GM23248 (cell line): ENCODE results near the gene LY86. TPM values are rescaled to one million over a fixed set of nuclear protein-coding genes. Genes with fewer than 3 reads are reported as not detected.
"Not testable (repeated sequence)": the region's sequence is repeated elsewhere in the genome, so short reads cannot be mapped to it uniquely, and the experiment has no call there.

Experiments used
- DNase-seq: peaks from one replicate; pipeline ENCODE4 v3.0.0-alpha.2; 2015
- H2AFZ ChIP-seq: fragments of 200-600 bp; sonication (generic); 2 replicates; pipeline ENCODE4 v1.6.1; 2016; ENCODE audit warnings: antibody characterized with exemption
- H3F3A ChIP-seq: fragments of 200-600 bp; sonication (generic); 2 replicates; pipeline ENCODE4 v1.6.1; 2016; ENCODE audit warnings: mild to moderate bottlenecking, antibody characterized with exemption, mixed run types; ENCODE audit not compliant: insufficient read depth
- H3K27ac ChIP-seq: fragments of 200-600 bp; sonication (generic); 2 replicates; pipeline ENCODE4 v1.5.1; 2016; ENCODE audit warnings: mild to moderate bottlenecking
- H3K27me3 ChIP-seq: fragments of 200-600 bp; sonication (generic); replicated peaks from 2 replicates; pipeline ENCODE4 v1.6.1; 2016; ENCODE audit warnings: mild to moderate bottlenecking; ENCODE audit not compliant: insufficient read depth
- H3K36me3 ChIP-seq: fragments of 200-600 bp; sonication (generic); 2 replicates; pipeline ENCODE4 v1.6.1; 2016; ENCODE audit warnings: low read depth, mild to moderate bottlenecking
- H3K4me1 ChIP-seq: fragments of 200-600 bp; sonication (generic); 2 replicates; pipeline ENCODE4 v1.6.1; 2016; ENCODE audit warnings: mild to moderate bottlenecking; ENCODE audit not compliant: insufficient read depth
- H3K4me2 ChIP-seq: fragments of 200-600 bp; sonication (generic); one replicate; pipeline ENCODE4 v1.6.1; 2016; ENCODE audit warnings: mild to moderate bottlenecking; ENCODE audit not compliant: unreplicated experiment
- H3K4me3 ChIP-seq: fragments of 200-600 bp; sonication (generic); 2 replicates; pipeline ENCODE4 v1.5.1; 2016; ENCODE audit warnings: mild to moderate bottlenecking
- H3K79me2 ChIP-seq: fragments of 200-600 bp; sonication (generic); 2 replicates; pipeline ENCODE4 v1.6.1; 2016; ENCODE audit warnings: mild to moderate bottlenecking; ENCODE audit not compliant: insufficient read depth
- H3K9ac ChIP-seq: fragments of 200-600 bp; sonication (generic); 2 replicates; pipeline ENCODE4 v1.6.1; 2016; ENCODE audit warnings: mild to moderate bottlenecking
- H3K9me2 ChIP-seq: fragments of 200-600 bp; sonication (generic); 2 replicates; pipeline ENCODE4 v1.6.1; 2016; ENCODE audit warnings: mixed run types, mild to moderate bottlenecking, moderate library complexity; ENCODE audit not compliant: insufficient read depth
- H3K9me3 ChIP-seq: fragments of 200-600 bp; sonication (generic); one replicate; pipeline ENCODE4 v1.6.1; 2017; ENCODE audit warnings: low read depth
- H4K20me1 ChIP-seq: fragments of 200-600 bp; sonication (generic); 2 replicates; pipeline ENCODE4 v1.6.0; 2016; ENCODE audit not compliant: insufficient read depth
- EZH2 ChIP-seq: fragments of 200-600 bp; sonication (generic); IDR thresholded peaks from 2 replicates; pipeline ENCODE4 v1.6.1; 2018; ENCODE audit warnings: antibody characterized with exemption, mild to moderate bottlenecking; ENCODE audit not compliant: insufficient read depth, poor library complexity, severe bottlenecking
- EZH2phosphoT487 ChIP-seq: fragments of 200-600 bp; sonication (generic); IDR thresholded peaks from 2 replicates; pipeline ENCODE4 v1.6.1; 2018; ENCODE audit warnings: antibody characterized with exemption, moderate library complexity, mild to moderate bottlenecking, low read depth; ENCODE audit not compliant: insufficient read depth
- WGBS, 2 experiments: methylation state at CpG; one replicate each; pipeline ENCODE4 v1.1.6; 2015 to 2017; ENCODE audit warnings: low lambda C conversion rate in 2 of 2, low coverage in 1 of 2; ENCODE audit errors: missing lambda C conversion rate in 2 of 2; 5-methylcytosine and 5-hydroxymethylcytosine counted together
- in situ Hi-C: fragments of 300-500 bp; cut with MboI; formaldehyde crosslinking; loops from 2 replicates; pipeline ENCODE4 v1.15.0; 2020
- polyA plus RNA-seq: library from polyadenylated mRNA; unstranded; fragments of >200 nt; fragmentation: Nextera tagmentation; extraction: Ambion mirVana; gene quantifications from 2 replicates; pipeline ENCODE4 v1.2.1, GENCODE V29; 2016
- total RNA-seq: library from RNA; depleted of rRNA; stranded (reverse); fragments of >200 nt; shearing (Covaris generic); gene quantifications from 2 replicates; pipeline ENCODE4 v1.2.3, GENCODE V29; 2014

LY86 gene
- total and polyA plus RNA-seq, 2 experiments from 2014 or later: not detected

DNA sequence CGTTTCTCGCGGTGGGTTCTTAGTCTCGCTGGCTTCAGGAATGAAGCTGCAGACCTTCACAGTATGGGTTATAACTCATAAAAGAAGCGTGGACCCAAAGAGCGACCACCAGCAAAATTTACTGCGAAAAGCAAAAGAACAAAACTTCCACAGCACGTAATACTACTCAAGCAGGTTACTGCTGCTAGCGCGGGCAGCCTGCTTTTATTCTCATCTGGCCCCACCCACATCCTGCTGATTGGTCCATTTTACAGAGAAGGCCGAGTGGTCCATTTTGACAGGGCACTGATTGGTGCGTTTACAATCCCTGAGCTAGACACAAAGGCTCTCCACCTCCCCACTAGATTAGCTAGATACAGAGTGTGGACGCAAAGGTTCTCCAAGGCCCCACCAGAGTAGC is 17.4 kb downstream of the LY86 start:
- H3K79me2 ChIP-seq: no peaks in the 10 kb centered on the region
- H3F3A ChIP-seq: no peaks in the 10 kb centered on the region
- H3K9me3 ChIP-seq: no peaks in the 10 kb centered on the region
- no peak overlapping the region for H3K4me3 ChIP-seq
- H3K36me3 ChIP-seq: no peaks in the 10 kb centered on the region
- WGBS, 2 experiments: 69 to 73% methylated on average over 12 to 13 of the region's 13 CpGs
- no peaks in the 10 kb centered on the region for H3K9me2 ChIP-seq
- H4K20me1 ChIP-seq: no peaks in the 10 kb centered on the region
- H3K9ac ChIP-seq: no peak overlapping the region
- H3K4me2 ChIP-seq: no peak overlapping the region
- no peaks in the 10 kb centered on the region for H3K4me1 ChIP-seq
- in situ Hi-C loops: no loop called here
- no peak for DNase-seq
- TF ChIP-seq EZH2phosphoT487: no peak
- TF ChIP-seq EZH2: no peak
- no peak overlapping the region for H2AFZ ChIP-seq
- H3K27ac ChIP-seq: no peak overlapping the region
- no peaks in the 10 kb centered on the region for H3K27me3 ChIP-seq

- H3K36me3 ChIP-seq, H3K4me3 ChIP-seq, H3K4me1 ChIP-seq, H3K79me2 ChIP-seq, H2AFZ ChIP-seq, DNase-seq, in situ Hi-C loops, H3K27me3 ChIP-seq, H3K9me3 ChIP-seq, H3K9me2 ChIP-seq, H3K9ac ChIP-seq, H3K27ac ChIP-seq, H3F3A ChIP-seq, H4K20me1 ChIP-seq, H3K4me2 ChIP-seq: not testable (repeated sequence)
- 80 to 84% methylated on average over 24 to 43 of the region's 47 CpGs for WGBS, 2 experiments
Measured at GRCh38 chr6:6606391-6607030, 18.0 kb downstream of the LY86 start.

- TF ChIP-seq EZH2 (no peak), EZH2phosphoT487 (no peak)
- no peak overlapping the region for H2AFZ ChIP-seq
- H3K9me3 ChIP-seq: no peaks in the 10 kb centered on the region
- in situ Hi-C loops: no loop called here
- 36 to 47% methylated on average over 2 of the region's 2 CpGs for WGBS, 2 experiments
- H3F3A ChIP-seq: no peaks in the 10 kb centered on the region
- no peak overlapping the region for H3K4me2 ChIP-seq
- no peaks in the 10 kb centered on the region for H3K36me3 ChIP-seq
- no peak overlapping the region for H3K27ac ChIP-seq
- no peaks in the 10 kb centered on the region for H3K9me2 ChIP-seq
- H3K9ac ChIP-seq: no peak overlapping the region
- no peaks in the 10 kb centered on the region for H4K20me1 ChIP-seq
- no peaks in the 10 kb centered on the region for H3K79me2 ChIP-seq
- no peaks in the 10 kb centered on the region for H3K4me1 ChIP-seq
- H3K27me3 ChIP-seq: 0 out of 2 replicates have a peak, but pooled peaks cover 2% of the 10 kb centered on the region
- no peak overlapping the region for H3K4me3 ChIP-seq
- no peak for DNase-seq
Measured at GRCh38 chr6:6609450-6609849, 20.9 kb downstream of the LY86 start.

DNA sequence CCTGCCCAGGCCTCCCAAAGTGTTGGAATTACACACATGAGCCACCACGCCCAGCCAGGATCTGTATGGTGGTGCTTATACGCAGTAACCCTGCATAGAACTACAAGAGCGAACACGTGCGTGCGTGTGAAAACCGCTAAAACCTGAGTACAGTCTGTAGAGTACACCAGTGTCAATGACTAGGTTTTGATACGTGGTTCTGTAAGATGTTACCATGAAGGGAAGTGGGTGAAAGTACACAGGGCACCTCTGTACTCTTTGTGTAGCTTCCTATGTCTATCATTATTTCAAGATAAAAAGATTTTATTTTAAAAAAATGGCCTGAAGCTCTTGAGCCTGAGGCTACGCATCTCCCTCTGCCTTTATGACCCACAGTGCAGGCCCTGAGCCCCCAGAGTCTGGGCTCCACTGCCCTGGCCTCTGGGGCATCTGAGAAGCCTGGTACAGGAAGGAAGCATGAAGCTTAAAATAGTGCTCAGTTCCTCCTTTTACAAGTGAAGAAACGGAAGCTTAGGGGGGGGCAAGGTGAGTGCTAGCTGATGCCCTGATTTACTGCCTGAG is 21.6 kb downstream of the LY86 start:
- Histone ChIP-seq H4K20me1 (no peaks in the 10 kb centered on the region), H3K4me3 (no peak overlapping the region), H2AFZ (no peak overlapping the region), H3K36me3 (no peaks in the 10 kb centered on the region), H3K4me1 (no peaks in the 10 kb centered on the region), H3K4me2 (no peak overlapping the region), H3F3A (no peaks in the 10 kb centered on the region), H3K9me3 (no peaks in the 10 kb centered on the region), H3K27ac (no peak overlapping the region), H3K9me2 (no peaks in the 10 kb centered on the region), H3K79me2 (no peaks in the 10 kb centered on the region), H3K27me3 (0 out of 2 replicates have a peak, but pooled peaks cover 6% of the 10 kb centered on the region), H3K9ac (no peak overlapping the region)
- WGBS, 2 experiments: 58 to 59% methylated on average over 10 of the region's 10 CpGs
- TF ChIP-seq EZH2phosphoT487 (no peak), EZH2 (no peak)
- in situ Hi-C loops: no loop called here
- DNase-seq: no peak
